Ectodermal cell (in vitro differentiated cells): ENCODE data around the gene HLF.
A peak's percentile ranks its signal among the peaks of the same experiment; 100 is the strongest.

Source experiments
- H3K27ac ChIP-seq: 2 replicates; pipeline ENCODE4 v1.7.0; 2013; ENCODE audit warnings: mild to moderate bottlenecking, low read depth, low read length; ENCODE audit not compliant: insufficient read depth, poor library complexity, severe bottlenecking
- H3K27me3 ChIP-seq: 2 replicates; pipeline ENCODE4 v1.7.0; 2013; ENCODE audit warnings: mild to moderate bottlenecking, low read length; ENCODE audit not compliant: insufficient read depth, control insufficient read depth, poor library complexity, severe bottlenecking
- H3K36me3 ChIP-seq: one replicate; pipeline ENCODE4 v1.7.0; 2013; ENCODE audit warnings: low read length; ENCODE audit not compliant: control insufficient read depth, insufficient read depth
- H3K4me1 ChIP-seq: one replicate; pipeline ENCODE4 v1.7.0; 2013; ENCODE audit warnings: low read length; ENCODE audit not compliant: control insufficient read depth, insufficient read depth
- H3K4me3 ChIP-seq: 2 replicates; pipeline ENCODE4 v1.7.0; 2013; ENCODE audit warnings: low read depth, low read length, control low read depth; ENCODE audit not compliant: insufficient read depth
- H3K9me3 ChIP-seq: 2 replicates; pipeline ENCODE4 v1.7.0; 2013; ENCODE audit warnings: mild to moderate bottlenecking, low read length, moderate library complexity; ENCODE audit not compliant: control insufficient read depth
- WGBS, 2 experiments: methylation state at CpG; one replicate each; pipeline ENCODE4 v1.1.7; 2013; ENCODE audit warnings: missing lambda C conversion rate in 2 of 2; 5-methylcytosine and 5-hydroxymethylcytosine counted together

HLF gene

DNA sequence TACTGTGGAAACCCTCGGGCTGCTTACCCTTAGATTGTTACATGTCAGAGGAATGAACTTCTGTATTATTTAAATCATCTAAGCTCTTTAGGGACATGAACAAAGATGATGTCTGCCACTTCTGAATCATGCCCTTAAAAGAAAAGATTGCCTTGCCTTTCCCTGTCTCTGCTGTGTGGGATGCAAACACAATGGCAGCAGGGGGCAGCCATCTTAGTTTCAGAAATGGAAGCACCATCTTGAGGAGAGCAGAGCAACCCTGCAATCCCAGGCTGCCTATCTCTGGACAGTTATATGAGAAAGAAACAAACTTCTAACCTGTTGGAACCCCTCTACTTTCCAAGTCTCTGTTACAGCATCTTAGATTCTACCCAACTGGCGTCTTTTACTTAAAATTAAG is 16.7 kb upstream of the HLF start:
- H3K27ac ChIP-seq, result no peak overlapping the region
- no peaks in the 10 kb centered on the region for H3K9me3 ChIP-seq
- H3K4me1 ChIP-seq, result no peaks in the 10 kb centered on the region
- H3K36me3 ChIP-seq, result no peaks in the 10 kb centered on the region
- H3K27me3 ChIP-seq, result no peaks in the 10 kb centered on the region
- 85 to 100% methylated on average over 1 to 2 of the region's 2 CpGs for WGBS, 2 experiments
- no peak overlapping the region for H3K4me3 ChIP-seq

DNA sequence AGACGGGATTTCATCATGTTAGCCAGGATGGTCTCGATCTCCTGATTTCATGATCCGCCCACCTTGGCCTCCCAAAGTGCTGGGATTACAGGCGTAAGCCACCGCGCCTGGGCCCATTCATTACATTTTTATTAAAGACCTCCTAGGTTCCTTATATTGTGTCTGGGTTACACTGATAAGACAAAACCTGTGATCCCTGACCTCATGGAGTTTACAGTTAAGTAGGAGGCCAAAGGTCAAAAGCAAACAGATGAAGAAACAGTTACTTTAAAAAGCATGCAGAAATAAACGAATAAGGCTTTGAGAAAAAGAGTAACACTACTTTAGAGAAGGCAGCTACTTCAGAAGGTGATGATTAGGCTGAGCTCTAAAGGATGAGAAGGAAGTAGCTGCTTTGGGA is 14.9 kb upstream of the HLF start:
- no peaks in the 10 kb centered on the region for H3K9me3 ChIP-seq
- H3K27ac ChIP-seq, result no peak overlapping the region
- 85 to 95% methylated on average over 7 of the region's 7 CpGs for WGBS, 2 experiments

DNA sequence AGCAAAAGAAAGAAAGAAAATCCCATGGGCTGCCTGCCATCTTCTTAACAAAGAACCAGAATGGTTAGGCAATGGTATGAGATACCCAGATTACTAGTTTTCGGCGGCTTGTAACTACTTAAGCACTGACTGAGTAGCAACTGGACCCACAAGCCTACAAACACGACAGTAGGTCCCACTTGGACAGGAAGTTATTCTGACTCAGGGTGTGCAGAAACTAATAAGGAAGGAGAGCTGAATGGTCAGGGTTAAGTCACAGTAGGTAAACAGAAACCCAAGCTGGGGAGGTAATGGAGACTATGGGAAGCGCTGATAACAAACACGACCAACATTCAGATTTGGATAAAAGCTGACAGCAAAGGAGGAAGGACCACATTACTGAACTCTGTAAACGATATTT is 10.4 kb upstream of the HLF start:
- no peaks in the 10 kb centered on the region for H3K4me1 ChIP-seq
- H3K36me3 ChIP-seq, result no peaks in the 10 kb centered on the region
- no peaks in the 10 kb centered on the region for H3K9me3 ChIP-seq
- no peak overlapping the region for H3K27ac ChIP-seq
- no peak overlapping the region for H3K4me3 ChIP-seq
- WGBS, 2 experiments, result 95 to 97% methylated on average over 6 of the region's 6 CpGs
- no peaks in the 10 kb centered on the region for H3K27me3 ChIP-seq

More for the DNA sequence above, 14.9 kb upstream of the HLF start:
- Histone ChIP-seq H3K4me3 (no peak overlapping the region), H3K27me3 (no peaks in the 10 kb centered on the region), H3K36me3 (no peaks in the 10 kb centered on the region), H3K4me1 (no peaks in the 10 kb centered on the region)

DNA sequence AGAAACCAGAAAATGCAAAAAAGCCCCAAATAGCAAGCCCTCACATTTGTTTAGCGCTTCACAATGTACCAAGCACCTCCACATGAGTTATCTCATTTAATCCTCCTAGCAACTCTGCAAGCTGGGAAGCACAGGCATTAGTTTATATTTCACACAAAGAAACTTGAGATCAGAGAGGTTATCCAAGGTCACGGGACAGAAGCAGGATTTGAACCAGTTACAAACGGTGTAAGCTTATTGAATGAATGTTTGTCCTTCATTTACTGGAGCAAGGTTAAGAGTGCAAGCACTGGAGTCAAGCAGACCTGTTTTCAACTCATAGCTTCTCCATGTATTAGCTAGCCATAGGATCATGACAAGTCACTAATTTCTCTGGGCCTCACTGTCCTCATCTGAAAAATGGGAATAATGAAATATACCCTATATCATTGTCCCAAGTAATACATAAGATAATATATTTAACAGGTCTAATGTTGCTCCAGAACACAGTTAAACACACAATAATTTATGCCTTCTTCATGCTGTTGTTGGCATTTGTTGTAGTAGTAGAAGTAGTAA is 6.1 kb upstream of the HLF start:
- no peaks in the 10 kb centered on the region for H3K36me3 ChIP-seq
- no peaks in the 10 kb centered on the region for H3K9me3 ChIP-seq
- H3K27ac ChIP-seq, result no peak overlapping the region
- no peaks in the 10 kb centered on the region for H3K4me1 ChIP-seq
- H3K4me3 ChIP-seq, result no peak overlapping the region
- 88 to 94% methylated on average over 3 of the region's 3 CpGs for WGBS, 2 experiments
- H3K27me3 ChIP-seq, result peaks cover 27% of the 10 kb centered on the region

DNA sequence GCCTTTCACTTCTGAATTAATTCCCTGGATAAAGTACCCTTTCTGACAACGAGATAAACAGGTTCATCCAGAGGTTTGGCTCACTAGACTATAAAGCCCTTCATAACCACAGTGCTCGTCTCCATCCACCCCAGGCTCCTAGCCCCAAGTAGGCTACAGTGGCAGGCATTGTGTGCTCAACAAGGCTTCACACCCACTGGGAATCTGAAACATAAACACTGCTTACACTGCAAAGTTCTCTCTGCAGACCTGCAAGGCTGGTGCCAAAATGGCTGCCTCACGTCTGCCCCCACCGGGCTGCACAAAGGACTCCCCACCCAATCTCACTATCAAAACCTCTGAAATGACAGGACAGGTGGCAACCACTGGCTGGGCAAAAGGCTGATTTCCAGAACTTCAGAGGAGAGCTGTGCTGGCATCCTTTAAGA is 5.1 kb upstream of the HLF start:
- H3K27ac ChIP-seq, result no peak overlapping the region
- H3K27me3 ChIP-seq, result peaks cover 37% of the 10 kb centered on the region
- WGBS, 2 experiments, result 71 to 75% methylated on average over 4 of the region's 4 CpGs
- no peaks in the 10 kb centered on the region for H3K4me1 ChIP-seq
- H3K4me3 ChIP-seq, result no peak overlapping the region
- no peaks in the 10 kb centered on the region for H3K36me3 ChIP-seq
- no peaks in the 10 kb centered on the region for H3K9me3 ChIP-seq

DNA sequence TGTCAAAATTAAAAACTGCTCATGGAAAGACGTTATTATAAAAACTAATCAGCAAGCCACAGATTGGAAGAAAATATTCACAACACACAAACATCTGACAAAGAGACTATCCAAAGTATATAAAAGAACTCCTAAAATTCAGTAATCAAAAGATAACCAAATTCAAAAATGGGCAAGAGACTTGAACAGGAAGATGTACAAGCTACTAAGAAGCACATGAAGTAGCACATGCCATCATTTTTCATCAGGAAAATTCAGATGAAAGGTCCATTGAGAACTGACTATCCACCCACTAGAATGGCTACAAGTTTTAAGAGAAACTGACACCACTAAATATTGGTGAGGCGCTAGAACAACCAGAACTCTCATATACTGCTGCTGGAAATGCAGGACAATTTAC is 3.4 kb upstream of the HLF start:
- 93 to 98% methylated on average over 2 of the region's 2 CpGs for WGBS, 2 experiments
- H3K4me3 ChIP-seq, result no peak overlapping the region
- H3K36me3 ChIP-seq, result no peaks in the 10 kb centered on the region
- no peaks in the 10 kb centered on the region for H3K9me3 ChIP-seq
- H3K27ac ChIP-seq, result no peak overlapping the region
- no peaks in the 10 kb centered on the region for H3K4me1 ChIP-seq
- H3K27me3 ChIP-seq, result peaks cover 53% of the 10 kb centered on the region

DNA sequence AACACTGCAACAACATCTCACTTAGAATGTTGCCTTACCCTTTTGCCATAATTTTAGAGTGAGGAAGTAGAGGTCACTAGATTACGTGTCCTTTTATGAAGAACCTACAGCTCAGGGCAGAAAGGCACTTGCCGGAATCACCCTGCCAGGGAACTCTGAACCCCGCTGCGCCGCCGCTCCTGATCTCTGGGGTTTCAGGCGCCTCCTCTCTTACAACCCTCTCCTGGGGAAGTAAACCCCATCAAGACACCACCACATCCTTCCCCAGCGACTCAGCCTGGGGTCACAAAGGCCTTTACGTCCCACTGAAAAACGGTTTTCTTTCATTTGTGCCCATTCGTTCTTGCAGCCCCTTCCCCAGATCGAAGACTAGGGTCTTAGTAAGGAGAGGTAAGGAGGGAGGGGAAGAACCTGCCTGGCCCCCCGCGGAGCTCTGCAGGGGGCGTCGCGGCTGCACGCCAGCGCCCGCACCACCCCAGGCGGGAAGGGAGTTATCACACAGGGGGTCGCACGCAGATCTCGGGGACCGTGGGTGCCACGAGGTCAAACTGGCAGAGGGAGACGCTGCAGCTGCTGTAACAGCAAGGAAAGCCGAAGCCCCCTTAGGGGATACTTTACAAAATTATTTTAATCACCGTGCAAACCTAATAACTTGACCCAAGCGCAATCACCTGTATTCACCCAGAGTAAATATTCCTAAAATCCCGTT is 1.0 kb upstream of the HLF start:
- H3K36me3 ChIP-seq, result no peaks in the 10 kb centered on the region
- peaks cover 77% of the 10 kb centered on the region for H3K27me3 ChIP-seq
- WGBS, 2 experiments, result 6 to 7% methylated on average over 31 of the region's 31 CpGs
- H3K4me3 ChIP-seq, result peak overlapping the region; percentile 11
- H3K4me1 ChIP-seq, result no peaks in the 10 kb centered on the region
- no peak overlapping the region for H3K27ac ChIP-seq
- no peaks in the 10 kb centered on the region for H3K9me3 ChIP-seq

DNA sequence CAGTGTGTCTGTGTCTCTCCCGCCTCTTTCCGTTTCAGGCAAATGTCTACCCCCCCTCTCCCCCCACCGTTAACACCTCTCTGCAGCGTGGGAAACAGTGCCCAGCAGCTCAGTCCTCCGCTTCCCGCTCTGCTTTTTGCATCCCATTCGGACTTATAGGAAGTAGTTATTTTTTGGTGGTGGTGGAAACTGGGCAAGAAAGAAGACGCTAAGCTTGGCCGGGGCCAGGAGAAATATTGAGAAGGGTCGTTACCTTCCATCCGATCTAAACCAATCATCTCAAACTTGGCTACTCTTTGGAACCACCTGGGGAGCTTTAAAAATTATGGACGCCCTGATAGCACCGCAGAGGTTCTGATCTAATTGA is 499 bp upstream of the HLF start:
- 7 to 9% methylated on average over 13 of the region's 13 CpGs for WGBS, 2 experiments

DNA sequence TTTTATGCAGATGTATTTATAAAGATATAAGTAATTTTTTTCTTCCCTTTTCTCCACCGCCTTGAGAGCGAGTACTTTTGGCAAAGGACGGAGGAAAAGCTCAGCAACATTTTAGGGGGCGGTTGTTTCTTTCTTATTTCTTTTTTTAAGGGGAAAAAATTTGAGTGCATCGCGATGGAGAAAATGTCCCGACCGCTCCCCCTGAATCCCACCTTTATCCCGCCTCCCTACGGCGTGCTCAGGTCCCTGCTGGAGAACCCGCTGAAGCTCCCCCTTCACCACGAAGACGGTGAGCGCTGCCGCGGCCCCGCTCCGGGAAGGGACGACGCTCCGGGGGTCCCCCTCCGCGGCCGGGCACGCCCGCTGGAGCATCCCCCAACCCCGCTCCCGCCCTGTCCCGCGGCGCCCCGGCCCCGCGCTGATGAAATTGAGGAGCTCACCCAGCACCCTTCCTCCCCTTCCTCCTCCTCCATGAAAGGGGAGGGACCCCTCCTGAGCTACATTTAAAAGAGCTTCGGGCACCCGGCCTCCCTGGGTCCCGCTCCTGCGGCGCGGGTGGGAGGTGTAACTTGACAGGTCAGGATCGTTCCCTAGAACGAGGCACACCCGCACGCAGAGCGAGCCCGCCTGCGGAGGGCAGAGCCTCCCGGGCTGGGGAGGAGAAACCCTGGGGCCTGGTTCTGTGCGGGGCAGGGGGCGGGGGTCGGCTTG is 706 bp downstream of the HLF start:
- 1% methylated on average over 49 to 50 of the region's 52 CpGs for WGBS, 2 experiments

More for the DNA sequence above, 499 bp upstream of the HLF start:
- Histone ChIP-seq H3K4me1 (no peaks in the 10 kb centered on the region), H3K27ac (no peak overlapping the region), H3K9me3 (no peaks in the 10 kb centered on the region), H3K36me3 (no peaks in the 10 kb centered on the region), H3K27me3 (peaks cover 80% of the 10 kb centered on the region), H3K4me3 (peak overlapping the region; percentile 11)

More for the DNA sequence above, 706 bp downstream of the HLF start:
- H3K27me3 ChIP-seq, result peaks cover 80% of the 10 kb centered on the region
- peak overlapping the region; percentile 30 for H3K4me3 ChIP-seq
- no peaks in the 10 kb centered on the region for H3K36me3 ChIP-seq
- no peak overlapping the region for H3K27ac ChIP-seq
- H3K4me1 ChIP-seq, result no peaks in the 10 kb centered on the region
- no peaks in the 10 kb centered on the region for H3K9me3 ChIP-seq
